Erythroblast (primary cell): Measurements from ENCODE around the gene BUD23.

ENCODE experiments used
- GATA1 ChIP-seq: IDR thresholded peaks from 2 replicates; pipeline ENCODE4 v1.6.1; 2011; ENCODE audit warnings: low read depth, mild to moderate bottlenecking, control low read depth, low read length, moderate library complexity
- POLR2A ChIP-seq: IDR thresholded peaks from 2 replicates; pipeline ENCODE4 v1.6.1; 2011; ENCODE audit warnings: mild to moderate bottlenecking, low read length

DNA sequence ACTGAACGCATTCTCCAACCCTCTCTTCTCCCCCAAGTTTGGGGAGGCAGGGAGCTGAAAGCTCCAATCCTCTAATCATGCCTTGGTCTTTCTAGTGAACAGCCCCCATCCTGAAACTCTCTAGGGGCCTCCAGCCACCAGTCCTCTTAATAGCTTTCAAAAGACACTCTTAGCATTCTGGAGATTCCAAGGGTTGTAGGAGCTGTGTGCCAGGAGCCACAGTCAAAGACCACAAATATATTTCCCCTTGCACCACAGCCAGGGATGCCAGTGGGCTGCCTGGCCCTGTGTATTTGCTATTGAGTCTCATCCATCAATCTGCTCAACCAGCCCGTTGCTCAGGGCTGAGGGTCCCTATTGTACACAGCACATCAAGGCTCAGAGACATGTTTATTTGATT is 40.6 kb upstream of the BUD23 start:
- TF ChIP-seq POLR2A (no peak), GATA1 (no peak)
